ENCODE results near the gene CLEC4M.

DNA sequence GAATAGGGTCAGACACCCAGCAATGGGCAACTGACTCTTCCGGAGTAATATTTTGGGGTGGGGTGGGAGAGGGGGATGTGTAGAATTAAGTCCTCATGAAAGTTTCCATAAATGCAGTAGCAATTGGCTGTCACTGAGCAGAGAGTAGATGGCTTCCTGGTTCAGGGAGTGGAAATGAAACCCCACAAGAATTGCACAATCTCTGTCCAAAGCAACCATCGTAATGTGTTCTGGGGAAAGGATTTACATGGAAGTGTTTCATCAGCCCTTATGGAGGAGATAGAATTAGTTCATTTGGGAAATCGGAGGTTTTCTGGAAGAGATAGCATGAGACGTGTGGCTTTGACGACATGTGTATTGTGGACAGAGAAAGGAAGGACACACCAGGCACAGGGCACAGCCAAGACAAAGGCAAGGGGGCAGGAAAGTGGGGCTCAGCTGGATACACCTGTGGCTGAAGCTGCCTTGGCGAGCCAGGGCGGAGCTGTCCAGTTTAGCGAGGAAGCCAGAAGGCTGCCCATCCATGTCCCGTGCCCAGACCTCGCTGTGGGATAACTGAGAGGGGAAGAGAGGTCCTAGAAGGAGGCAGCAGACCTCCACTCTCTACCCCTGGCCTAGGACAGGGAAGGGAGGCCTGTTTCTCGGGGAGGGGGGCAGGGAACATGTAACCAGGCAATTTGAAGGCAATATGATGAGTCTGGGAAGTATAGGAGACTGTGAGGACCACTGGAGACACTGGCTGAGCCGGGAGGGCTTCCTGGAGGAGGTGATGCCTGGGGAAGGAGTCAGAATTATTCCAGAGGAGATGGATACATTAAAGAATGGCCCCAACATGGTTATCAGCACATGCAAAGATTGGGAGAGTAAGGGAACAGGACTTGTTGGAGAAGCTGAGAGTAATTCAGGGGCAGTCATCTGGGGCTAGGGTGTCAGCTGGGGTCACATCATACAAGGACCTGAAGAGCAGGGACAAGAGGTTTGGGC lies 28.5 kb upstream of the CLEC4M start:
- TF ChIP-seq, protein P1, sequence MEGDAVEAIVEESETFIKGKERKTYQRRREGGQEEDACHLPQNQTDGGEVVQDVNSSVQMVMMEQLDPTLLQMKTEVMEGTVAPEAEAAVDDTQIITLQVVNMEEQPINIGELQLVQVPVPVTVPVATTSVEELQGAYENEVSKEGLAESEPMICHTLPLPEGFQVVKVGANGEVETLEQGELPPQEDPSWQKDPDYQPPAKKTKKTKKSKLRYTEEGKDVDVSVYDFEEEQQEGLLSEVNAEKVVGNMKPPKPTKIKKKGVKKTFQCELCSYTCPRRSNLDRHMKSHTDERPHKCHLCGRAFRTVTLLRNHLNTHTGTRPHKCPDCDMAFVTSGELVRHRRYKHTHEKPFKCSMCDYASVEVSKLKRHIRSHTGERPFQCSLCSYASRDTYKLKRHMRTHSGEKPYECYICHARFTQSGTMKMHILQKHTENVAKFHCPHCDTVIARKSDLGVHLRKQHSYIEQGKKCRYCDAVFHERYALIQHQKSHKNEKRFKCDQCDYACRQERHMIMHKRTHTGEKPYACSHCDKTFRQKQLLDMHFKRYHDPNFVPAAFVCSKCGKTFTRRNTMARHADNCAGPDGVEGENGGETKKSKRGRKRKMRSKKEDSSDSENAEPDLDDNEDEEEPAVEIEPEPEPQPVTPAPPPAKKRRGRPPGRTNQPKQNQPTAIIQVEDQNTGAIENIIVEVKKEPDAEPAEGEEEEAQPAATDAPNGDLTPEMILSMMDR (IDR thresholded peaks at IDR 0.05) = no peak
- no peak for TF ChIP-seq EP300 (IDR thresholded peaks at IDR 0.05)
- no peak for TF ChIP-seq POLR2A (IDR thresholded peaks at IDR 0.05)

Measured in ovary (tissue), 3 donors.